Stimulated activated CD4-positive, alpha-beta T cell treated with anti-CD3 and anti-CD28 coated beads, TNF-alpha, amount 100 ng/mL, for 1 hour (primary cell): Measurements from ENCODE around the gene ZNF672.
"Not testable (repeated sequence)": the region's sequence is repeated elsewhere in the genome, so short reads cannot be mapped to it uniquely, and the experiment has no call there.

Experiments used
- DNase-seq, 3 donors: peaks; one replicate each; pipeline ENCODE4 v3.0.0-alpha.2; 2020; ENCODE audit warnings: low read depth in 3 of 3, low spot score in 1 of 3

ZNF672 gene

GRCh38 chr1:248884632-248885295, 46.7 kb downstream of the ZNF672 start:
- DNase-seq: no peak

- DNase-seq: no peak
These were observed 47.6 kb downstream of the ZNF672 start for GRCh38 chr1:248885646-248886045.

- DNase-seq: no peak
These were observed 48.3 kb downstream of the ZNF672 start for GRCh38 chr1:248886237-248886895.

- not testable (repeated sequence) for DNase-seq
These were observed 51.9 kb downstream of the ZNF672 start for GRCh38 chr1:248889914-248890243.

GRCh38 chr1:248890549-248891498, 52.8 kb downstream of the ZNF672 start:
- DNase-seq: no peak

- no peak for DNase-seq
These were observed 53.7 kb downstream of the ZNF672 start for GRCh38 chr1:248891758-248892157.

- DNase-seq: no peak
These were observed 54.6 kb downstream of the ZNF672 start for GRCh38 chr1:248892590-248892989.

- no peak for DNase-seq
These were observed 56.8 kb downstream of the ZNF672 start for GRCh38 chr1:248894837-248895236.

GRCh38 chr1:248897412-248898337, 59.7 kb downstream of the ZNF672 start:
- no peak for DNase-seq
